Measurements from ENCODE around the gene AMBRA1. TPM values are rescaled to one million over a fixed set of nuclear protein-coding genes. Genes with fewer than 3 reads are reported as not detected.

AMBRA1 gene
- total and polyA plus RNA-seq, 2 of the 8 experiments (the other 6 are each of a cell fraction or from before 2014, with no cell fraction given): 14.2 to 37.4 TPM

GRCh38 chr11:46370253-46370652 is 223.6 kb downstream of the AMBRA1 start (continued):
- TF ChIP-seq CHD1 (IDR thresholded peaks at IDR 0.05; ENCODE audit: low read depth, low read length): no peak

Measured in H1 (cell line).